ENCODE data around the gene SLC25A43.

The SLC25A43 gene

DNA sequence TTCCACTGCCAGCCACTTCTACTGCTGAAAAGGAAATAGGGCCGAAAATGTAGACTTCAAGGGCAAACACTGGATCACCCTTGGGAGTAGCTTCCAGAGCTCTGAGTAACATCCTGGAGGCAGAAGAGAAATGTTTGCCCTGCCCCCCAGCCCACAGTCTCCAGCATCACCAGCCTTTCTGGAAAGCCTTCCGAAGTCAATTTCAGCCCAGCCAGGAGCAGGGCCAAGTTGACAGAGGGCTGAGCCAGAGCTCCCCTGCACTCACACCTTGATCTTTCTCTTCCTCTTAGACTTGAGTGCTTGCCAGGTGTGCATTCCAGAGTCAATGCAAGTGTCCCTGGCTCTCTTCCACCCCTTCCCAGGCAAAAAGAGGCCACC, 104.3 kb downstream of the SLC25A43 start:
- no peak overlapping the region for H3K4me3 ChIP-seq
- no peaks in the 10 kb centered on the region for H3K9me3 ChIP-seq (ENCODE audit: low read depth, low read length)
- TF ChIP-seq POLR2AphosphoS5 (IDR thresholded peaks at IDR 0.05; ENCODE audit: borderline replicate concordance, low read depth, low read length) (no peak), EZH2 (IDR thresholded peaks at IDR 0.05) (no peak), FOXP2 (optimal IDR thresholded peaks at IDR 0.05; ENCODE audit: control extremely low read depth, extremely low read length, insufficient read depth) (no peak)
- no peaks in the 10 kb centered on the region for H3K36me3 ChIP-seq (ENCODE audit: insufficient read depth, low read length)
- DNase-seq (ENCODE audit: low read depth, low spot score) = no peak
- H3K9ac ChIP-seq (ENCODE audit: insufficient read length) = no peak overlapping the region
- H3K27ac ChIP-seq = no peak overlapping the region
